ENCODE results near the gene ASCC3.

DNA sequence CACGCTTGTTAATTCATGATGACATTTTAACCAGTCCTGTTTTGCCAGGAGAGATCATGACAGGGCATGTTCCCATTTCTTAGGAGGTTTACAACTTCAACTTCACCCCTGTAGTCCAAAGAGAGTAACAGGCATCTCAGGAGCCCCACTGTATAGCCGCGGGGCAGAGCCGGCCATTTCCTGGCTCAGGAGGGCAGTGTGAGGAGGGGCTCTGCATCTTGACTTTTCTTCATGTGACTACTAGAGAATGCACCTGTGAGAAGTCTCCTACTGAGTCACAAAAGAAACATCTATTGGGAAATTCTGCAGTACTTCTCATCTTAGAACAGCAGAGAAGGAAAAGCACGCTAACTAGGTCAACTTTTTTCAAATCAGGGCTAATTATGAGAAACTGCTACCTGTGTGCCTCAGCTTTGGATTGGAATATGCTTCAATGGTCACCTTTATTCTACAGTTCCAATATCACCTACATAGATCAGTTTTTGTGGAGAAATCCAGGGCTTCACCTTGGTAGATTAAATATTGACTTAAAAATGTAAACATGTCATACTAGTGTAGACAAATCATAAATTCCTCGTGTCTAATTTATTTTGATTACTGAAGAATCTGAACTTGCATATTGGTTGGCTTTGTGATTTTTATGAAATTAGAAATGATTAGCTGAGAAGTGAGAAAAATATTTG lies 387.8 kb downstream of the ASCC3 start:
- TF ChIP-seq, protein P1, sequence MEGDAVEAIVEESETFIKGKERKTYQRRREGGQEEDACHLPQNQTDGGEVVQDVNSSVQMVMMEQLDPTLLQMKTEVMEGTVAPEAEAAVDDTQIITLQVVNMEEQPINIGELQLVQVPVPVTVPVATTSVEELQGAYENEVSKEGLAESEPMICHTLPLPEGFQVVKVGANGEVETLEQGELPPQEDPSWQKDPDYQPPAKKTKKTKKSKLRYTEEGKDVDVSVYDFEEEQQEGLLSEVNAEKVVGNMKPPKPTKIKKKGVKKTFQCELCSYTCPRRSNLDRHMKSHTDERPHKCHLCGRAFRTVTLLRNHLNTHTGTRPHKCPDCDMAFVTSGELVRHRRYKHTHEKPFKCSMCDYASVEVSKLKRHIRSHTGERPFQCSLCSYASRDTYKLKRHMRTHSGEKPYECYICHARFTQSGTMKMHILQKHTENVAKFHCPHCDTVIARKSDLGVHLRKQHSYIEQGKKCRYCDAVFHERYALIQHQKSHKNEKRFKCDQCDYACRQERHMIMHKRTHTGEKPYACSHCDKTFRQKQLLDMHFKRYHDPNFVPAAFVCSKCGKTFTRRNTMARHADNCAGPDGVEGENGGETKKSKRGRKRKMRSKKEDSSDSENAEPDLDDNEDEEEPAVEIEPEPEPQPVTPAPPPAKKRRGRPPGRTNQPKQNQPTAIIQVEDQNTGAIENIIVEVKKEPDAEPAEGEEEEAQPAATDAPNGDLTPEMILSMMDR (IDR thresholded peaks at IDR 0.05; ENCODE audit: low read depth, low read length, missing input control): no peak
- TF ChIP-seq, protein P2, sequence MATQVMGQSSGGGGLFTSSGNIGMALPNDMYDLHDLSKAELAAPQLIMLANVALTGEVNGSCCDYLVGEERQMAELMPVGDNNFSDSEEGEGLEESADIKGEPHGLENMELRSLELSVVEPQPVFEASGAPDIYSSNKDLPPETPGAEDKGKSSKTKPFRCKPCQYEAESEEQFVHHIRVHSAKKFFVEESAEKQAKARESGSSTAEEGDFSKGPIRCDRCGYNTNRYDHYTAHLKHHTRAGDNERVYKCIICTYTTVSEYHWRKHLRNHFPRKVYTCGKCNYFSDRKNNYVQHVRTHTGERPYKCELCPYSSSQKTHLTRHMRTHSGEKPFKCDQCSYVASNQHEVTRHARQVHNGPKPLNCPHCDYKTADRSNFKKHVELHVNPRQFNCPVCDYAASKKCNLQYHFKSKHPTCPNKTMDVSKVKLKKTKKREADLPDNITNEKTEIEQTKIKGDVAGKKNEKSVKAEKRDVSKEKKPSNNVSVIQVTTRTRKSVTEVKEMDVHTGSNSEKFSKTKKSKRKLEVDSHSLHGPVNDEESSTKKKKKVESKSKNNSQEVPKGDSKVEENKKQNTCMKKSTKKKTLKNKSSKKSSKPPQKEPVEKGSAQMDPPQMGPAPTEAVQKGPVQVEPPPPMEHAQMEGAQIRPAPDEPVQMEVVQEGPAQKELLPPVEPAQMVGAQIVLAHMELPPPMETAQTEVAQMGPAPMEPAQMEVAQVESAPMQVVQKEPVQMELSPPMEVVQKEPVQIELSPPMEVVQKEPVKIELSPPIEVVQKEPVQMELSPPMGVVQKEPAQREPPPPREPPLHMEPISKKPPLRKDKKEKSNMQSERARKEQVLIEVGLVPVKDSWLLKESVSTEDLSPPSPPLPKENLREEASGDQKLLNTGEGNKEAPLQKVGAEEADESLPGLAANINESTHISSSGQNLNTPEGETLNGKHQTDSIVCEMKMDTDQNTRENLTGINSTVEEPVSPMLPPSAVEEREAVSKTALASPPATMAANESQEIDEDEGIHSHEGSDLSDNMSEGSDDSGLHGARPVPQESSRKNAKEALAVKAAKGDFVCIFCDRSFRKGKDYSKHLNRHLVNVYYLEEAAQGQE (IDR thresholded peaks at IDR 0.05): no peak
- TF ChIP-seq YY1 (IDR thresholded peaks at IDR 0.05) (no peak), TAF1 (conservative IDR thresholded peaks at IDR 0.05) (no peak), RAD21 (IDR thresholded peaks at IDR 0.05) (no peak)
- TF ChIP-seq, protein P3, sequence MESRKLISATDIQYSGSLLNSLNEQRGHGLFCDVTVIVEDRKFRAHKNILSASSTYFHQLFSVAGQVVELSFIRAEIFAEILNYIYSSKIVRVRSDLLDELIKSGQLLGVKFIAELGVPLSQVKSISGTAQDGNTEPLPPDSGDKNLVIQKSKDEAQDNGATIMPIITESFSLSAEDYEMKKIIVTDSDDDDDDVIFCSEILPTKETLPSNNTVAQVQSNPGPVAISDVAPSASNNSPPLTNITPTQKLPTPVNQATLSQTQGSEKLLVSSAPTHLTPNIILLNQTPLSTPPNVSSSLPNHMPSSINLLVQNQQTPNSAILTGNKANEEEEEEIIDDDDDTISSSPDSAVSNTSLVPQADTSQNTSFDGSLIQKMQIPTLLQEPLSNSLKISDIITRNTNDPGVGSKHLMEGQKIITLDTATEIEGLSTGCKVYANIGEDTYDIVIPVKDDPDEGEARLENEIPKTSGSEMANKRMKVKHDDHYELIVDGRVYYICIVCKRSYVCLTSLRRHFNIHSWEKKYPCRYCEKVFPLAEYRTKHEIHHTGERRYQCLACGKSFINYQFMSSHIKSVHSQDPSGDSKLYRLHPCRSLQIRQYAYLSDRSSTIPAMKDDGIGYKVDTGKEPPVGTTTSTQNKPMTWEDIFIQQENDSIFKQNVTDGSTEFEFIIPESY (IDR thresholded peaks at IDR 0.05): no peak

Data from liver (tissue), 3 donors.